DND-41 (cell line): ENCODE results near the gene ZNF232.

Experiments
- CTCF ChIP-seq: IDR thresholded peaks from 2 replicates; pipeline ENCODE4 v1.5.1; 2012; ENCODE audit warnings: borderline replicate concordance, low read length, moderate library complexity, mild to moderate bottlenecking; ENCODE audit not compliant: poor library complexity, severe bottlenecking; ENCODE audit errors: extremely low read depth
- EZH2 ChIP-seq: IDR thresholded peaks from 3 replicates; pipeline ENCODE4 v1.6.1; 2012; ENCODE audit warnings: borderline replicate concordance, low read depth, mild to moderate bottlenecking, moderate library complexity, low read length, inconsistent platforms; ENCODE audit not compliant: severe bottlenecking

GRCh38 chr17:5100832-5101231, 10.8 kb downstream of the ZNF232 start:
- no peak for TF ChIP-seq CTCF
- no peak for TF ChIP-seq EZH2
